ENCODE measurements around the gene IGFALS. TPM values are rescaled to one million over a fixed set of nuclear protein-coding genes. Genes with fewer than 3 reads are reported as not detected.

Gene IGFALS
- total and polyA plus RNA-seq, 2 experiments from 2014 or later = 0.16 TPM; not detected in 1

GRCh38 chr16:1747934-1748333 lies 45.6 kb downstream of the IGFALS start:
- H4K20me1 ChIP-seq (replicated peaks; ENCODE audit: insufficient read depth) = no peaks in the 10 kb centered on the region
- Mint-ChIP-seq H3K9me3 (no peaks in the 10 kb centered on the region), H3K4me1 (no peaks in the 10 kb centered on the region), H3K4me3 (no peak overlapping the region), H3K27me3 (ENCODE audit: insufficient read depth, low read depth, poor library complexity) (peaks cover 12% of the 10 kb centered on the region), H3K36me3 (ENCODE audit: low read depth) (peaks cover 26% of the 10 kb centered on the region), H3K27ac (no peak overlapping the region)
- no peak overlapping the region for H2AFZ ChIP-seq
- no peaks in the 10 kb centered on the region for H3K27me3 ChIP-seq (ENCODE audit: insufficient read depth)
- H3K36me3 ChIP-seq (ENCODE audit: insufficient read depth) = no peaks in the 10 kb centered on the region; the same call in 1 of the 2 replicates
- no peak overlapping the region for H3K4me3 ChIP-seq
- H3K79me2 ChIP-seq (replicated peaks; ENCODE audit: insufficient read depth) = no peaks in the 10 kb centered on the region
- no peaks in the 10 kb centered on the region for H3K4me1 ChIP-seq (ENCODE audit: insufficient read depth)
- no peaks in the 10 kb centered on the region for H3K9me2 ChIP-seq (ENCODE audit: insufficient read depth)
- no peaks in the 10 kb centered on the region for H3F3A ChIP-seq (replicated peaks; ENCODE audit: low read depth)
- no peak for ATAC-seq
- H3K27ac ChIP-seq (ENCODE audit: low read depth) = no peak overlapping the region
- DNase-seq (ENCODE audit: low spot score) = no peak
- TF ChIP-seq EZH2 (IDR thresholded peaks at IDR 0.05; ENCODE audit: low read depth, unreplicated experiment) (no peak), CREB1 (CRISPR knock-in tag; IDR thresholded peaks at IDR 0.05; ENCODE audit: low read depth) (no peak), ETS1 (IDR thresholded peaks at IDR 0.05) (no peak), EZH2phosphoT487 (IDR thresholded peaks at IDR 0.05; ENCODE audit: unreplicated experiment) (no peak), ZNF114 (CRISPR knock-in tag; IDR thresholded peaks at IDR 0.05) (no peak), NANOG (IDR thresholded peaks at IDR 0.05; ENCODE audit: borderline replicate concordance) (no peak), ZNF462 (CRISPR knock-in tag; IDR thresholded peaks at IDR 0.05) (no peak), POLR2AphosphoS5 (IDR thresholded peaks at IDR 0.05; ENCODE audit: low read depth) (no peak), CTCF (conservative IDR thresholded peaks at IDR 0.05; ENCODE audit: low read depth in 2 of 2) (no peak), STAT1 (IDR thresholded peaks at IDR 0.05; ENCODE audit: unreplicated experiment) (no peak)
- no peak overlapping the region for H3K4me2 ChIP-seq

Data from GM23338 (cell line).